Measurements from ENCODE around the gene NAALADL2.

The NAALADL2 gene

DNA sequence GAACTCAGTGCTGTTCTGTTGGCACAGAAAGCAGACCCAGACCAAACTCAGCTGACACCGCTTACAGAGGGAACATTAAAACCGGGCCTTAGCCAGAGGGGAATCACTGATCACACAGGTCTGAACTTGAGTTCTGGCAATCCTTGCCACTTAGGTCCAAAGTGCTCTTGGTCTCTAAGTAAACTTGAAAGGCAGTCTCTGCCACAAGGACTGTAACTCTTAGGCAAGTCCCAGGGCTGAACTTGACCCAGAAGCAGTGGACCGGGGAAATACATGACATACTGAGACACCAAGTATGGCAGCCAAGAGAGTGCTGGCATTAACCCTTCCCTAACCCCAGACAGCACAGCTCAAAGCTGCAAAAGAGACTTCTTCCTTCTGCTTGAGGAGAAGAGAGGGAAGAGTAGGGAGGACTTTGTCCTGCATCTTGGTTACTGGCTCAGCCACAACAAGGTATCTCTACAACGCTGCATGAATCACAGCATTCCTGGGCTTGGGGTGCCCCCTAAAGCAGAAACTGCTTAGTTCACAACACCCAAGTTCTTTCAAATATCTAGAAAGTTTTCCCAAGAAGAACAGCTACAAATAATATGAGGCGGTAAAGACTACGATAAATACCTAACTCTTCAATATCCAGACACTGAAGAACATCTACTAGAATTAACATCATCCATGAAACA lies 32.5 kb downstream of the NAALADL2 start:
- no peak for DNase-seq

- no peak for DNase-seq
These were observed 47.9 kb downstream of the NAALADL2 start for GRCh38 chr3:174907027-174907426.

GRCh38 chr3:174907628-174908407 lies 48.7 kb downstream of the NAALADL2 start:
- no peak for DNase-seq

GRCh38 chr3:174931473-174932353 lies 72.6 kb downstream of the NAALADL2 start:
- no peak for DNase-seq

DNA sequence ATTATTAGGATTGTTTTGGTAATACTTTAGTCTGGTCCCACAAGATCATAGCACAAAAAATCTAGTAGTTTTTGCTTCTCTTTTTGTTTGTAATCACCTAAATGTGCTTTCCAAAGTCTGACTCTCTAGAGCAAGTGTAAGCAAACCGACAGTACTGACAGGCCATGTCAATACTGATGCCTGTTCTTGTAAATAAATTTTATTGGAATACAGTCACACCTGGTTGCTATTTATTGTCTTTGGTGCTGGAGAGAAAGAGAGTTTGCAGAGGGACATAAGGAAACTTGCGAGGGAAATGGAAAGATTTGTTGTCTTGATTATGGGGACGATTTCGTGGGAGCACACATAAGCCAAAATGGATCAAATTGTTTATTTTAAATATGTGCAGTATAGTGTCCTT lies 77.5 kb downstream of the NAALADL2 start:
- DNase-seq = no peak

GRCh38 chr3:174937478-174937877 lies 78.3 kb downstream of the NAALADL2 start:
- DNase-seq = no peak

- DNase-seq = no peak
These were observed 79.0 kb downstream of the NAALADL2 start for GRCh38 chr3:174938102-174938501.

GRCh38 chr3:174940151-174940550 lies 81.0 kb downstream of the NAALADL2 start:
- no peak for DNase-seq

- no peak for DNase-seq
These were observed 86.1 kb downstream of the NAALADL2 start for GRCh38 chr3:174945276-174945675.

GRCh38 chr3:174945951-174946350 lies 86.8 kb downstream of the NAALADL2 start:
- DNase-seq = no peak

DNA sequence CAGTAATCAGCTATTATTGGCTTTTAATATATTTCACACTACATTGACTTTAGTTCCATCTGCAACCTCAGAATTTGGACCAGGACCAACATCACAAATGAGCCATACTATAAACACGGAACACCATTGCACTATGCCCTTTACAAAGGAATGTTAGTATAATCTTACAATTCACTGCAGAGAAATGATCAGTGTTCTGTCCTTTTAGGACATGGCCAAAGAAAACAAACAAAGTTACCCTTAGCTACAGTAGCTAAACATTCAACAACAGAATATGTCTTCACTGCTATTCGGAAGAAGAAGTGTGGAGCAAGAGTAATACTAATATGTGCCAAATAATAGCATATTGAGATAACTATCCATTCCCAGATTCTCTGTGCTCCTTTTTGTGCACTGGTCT lies 90.4 kb downstream of the NAALADL2 start:
- no peak for DNase-seq

GRCh38 chr3:174951034-174951433 lies 91.9 kb downstream of the NAALADL2 start:
- DNase-seq = no peak

DNA sequence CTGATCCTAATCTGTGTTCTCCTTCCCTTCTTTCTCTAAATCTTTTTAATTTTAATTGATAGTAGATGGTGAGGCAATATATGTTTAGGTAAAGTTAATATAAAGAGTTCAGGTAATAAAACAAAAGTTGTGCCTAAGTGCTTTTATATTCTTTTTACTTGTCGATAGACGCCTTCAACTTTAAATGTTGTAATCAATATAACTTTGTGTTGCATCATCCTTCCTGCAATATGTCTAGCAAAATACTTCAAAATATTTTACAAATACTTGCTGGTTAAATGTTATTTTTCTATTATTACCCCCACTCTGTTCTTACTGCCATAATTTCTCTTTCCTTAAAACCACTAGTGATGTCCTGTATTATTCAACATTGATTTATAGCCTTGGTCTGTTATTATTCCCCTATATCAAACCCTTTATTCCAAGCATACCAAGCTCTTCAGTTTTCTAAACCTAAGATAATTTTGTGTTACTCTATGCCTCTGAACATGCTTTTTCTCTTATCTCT lies 92.4 kb downstream of the NAALADL2 start:
- no peak for DNase-seq

- no peak for DNase-seq
These were observed 93.9 kb downstream of the NAALADL2 start for GRCh38 chr3:174953068-174953467.

GRCh38 chr3:174955513-174956016 lies 96.4 kb downstream of the NAALADL2 start:
- DNase-seq = no peak

DNA sequence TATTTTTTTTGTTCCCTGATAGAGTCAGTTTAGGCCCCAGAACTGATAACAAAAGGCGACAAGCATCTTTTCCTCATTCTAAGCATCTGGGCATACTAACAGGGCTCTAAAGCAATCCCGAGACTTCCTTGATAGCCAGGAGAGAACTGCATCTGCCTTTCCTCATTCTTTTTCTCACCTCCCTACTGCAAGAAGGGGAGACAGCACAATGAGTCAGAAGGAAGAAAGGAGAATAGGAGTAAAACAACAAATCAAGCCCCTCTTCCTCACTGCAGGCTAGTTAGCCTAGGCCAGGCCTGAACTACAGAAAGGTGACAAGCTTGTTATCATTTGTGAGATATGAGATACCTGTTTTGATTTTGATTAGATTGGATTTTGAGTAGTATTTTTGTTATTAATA lies 97.9 kb downstream of the NAALADL2 start:
- no peak for DNase-seq

- no peak for DNase-seq
These were observed 98.4 kb downstream of the NAALADL2 start for GRCh38 chr3:174957551-174958001.

GRCh38 chr3:174958671-174959328 lies 99.7 kb downstream of the NAALADL2 start:
- no peak for DNase-seq

DNA sequence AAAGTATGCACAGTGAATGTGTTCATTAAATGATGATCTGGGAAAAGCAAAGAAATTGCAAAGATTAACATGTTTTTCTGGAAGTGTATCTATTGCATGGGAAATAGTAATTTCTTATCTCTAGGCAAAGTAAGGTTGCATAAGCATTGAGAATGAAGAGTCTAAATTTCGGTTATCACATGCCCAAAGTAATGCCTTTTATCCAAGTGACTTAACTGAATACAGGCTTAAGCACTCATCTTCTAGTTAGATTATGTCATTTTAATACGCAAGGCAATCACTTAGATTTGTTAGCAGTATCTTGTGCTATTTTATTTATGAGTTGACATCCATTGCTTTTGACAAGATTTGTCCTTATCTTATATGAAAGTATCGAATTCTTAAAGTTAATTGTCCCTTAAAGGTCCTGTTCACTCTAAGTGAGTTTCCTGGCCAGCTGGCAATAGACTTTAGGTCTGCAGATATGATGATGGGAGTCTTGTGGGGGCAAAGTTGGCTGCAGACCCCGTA lies 100.5 kb downstream of the NAALADL2 start:
- DNase-seq = no peak

GRCh38 chr3:174960898-174961297 lies 101.8 kb downstream of the NAALADL2 start:
- no peak for DNase-seq

- DNase-seq = no peak
These were observed 114.3 kb downstream of the NAALADL2 start for GRCh38 chr3:174973465-174973864.

DNA sequence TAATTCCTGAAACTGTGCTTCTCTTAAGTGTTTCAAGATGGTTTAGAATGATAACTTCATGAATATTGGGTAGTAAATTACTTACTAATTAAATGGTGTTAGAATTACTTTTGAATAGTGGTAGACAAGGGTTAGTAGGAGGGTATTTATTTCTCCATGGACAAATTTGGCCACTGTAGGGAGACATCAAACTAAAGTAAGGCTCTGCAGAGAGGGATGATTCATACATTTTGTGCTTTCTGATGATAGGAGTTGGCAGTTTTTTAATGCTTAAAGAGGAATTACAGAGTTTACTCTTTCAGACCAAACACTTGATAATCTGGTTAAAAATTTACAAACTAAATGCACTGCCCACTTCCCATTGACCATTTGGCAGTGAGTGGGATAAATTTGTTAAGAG lies 127.6 kb downstream of the NAALADL2 start:
- no peak for DNase-seq

Measured in activated naive CD4-positive, alpha-beta T cell (primary cell).